HG03175 (cell line): ENCODE results near the gene ETDC.
A peak's percentile ranks its signal among the peaks of the same experiment; 100 is the strongest.

Experiments
- ATAC-seq: cut with Tn5 transposase; IDR thresholded peaks from one replicate; pipeline ENCODE4 v1.9.1; 2021; ENCODE audit warnings: mild to moderate bottlenecking, moderate library complexity; ENCODE audit not compliant: unreplicated experiment

The ETDC gene

GRCh38 chrX:135345107-135345589 lies 35.9 kb downstream of the ETDC start:
- no peak for ATAC-seq

- no peak for ATAC-seq
Measured at GRCh38 chrX:135346975-135347374, 37.7 kb downstream of the ETDC start.

GRCh38 chrX:135347381-135348016 lies 38.2 kb downstream of the ETDC start:
- no peak for ATAC-seq

- ATAC-seq = peak; percentile 63
Measured at GRCh38 chrX:135354288-135354687, 45.0 kb downstream of the ETDC start.
